Tibial nerve (tissue), 3 donors: ENCODE results near the gene ORMDL2.

ENCODE experiments used
- POLR2A ChIP-seq, 2 donors: fragments of 450-650 bp; IDR thresholded peaks; one replicate each; pipeline ENCODE4 v1.6.1; 2017; ENCODE audit warnings: antibody characterized with exemption in 2 of 2, mild to moderate bottlenecking in 2 of 2, moderate library complexity in 2 of 2
- TF ChIP-seq, protein P1 (sequence below), 5 experiments: fragments of 200-600 bp in 3 of 5; fragments of 450-650 bp in 2 of 5; sonication (generic) in 3 of 5; IDR thresholded peaks; one replicate each; pipeline ENCODE4 v1.5.1; 2016 to 2019; ENCODE audit warnings: antibody characterized with exemption in 5 of 5, mild to moderate bottlenecking in 3 of 5, moderate library complexity in 2 of 5

- TF ChIP-seq, protein P1, sequence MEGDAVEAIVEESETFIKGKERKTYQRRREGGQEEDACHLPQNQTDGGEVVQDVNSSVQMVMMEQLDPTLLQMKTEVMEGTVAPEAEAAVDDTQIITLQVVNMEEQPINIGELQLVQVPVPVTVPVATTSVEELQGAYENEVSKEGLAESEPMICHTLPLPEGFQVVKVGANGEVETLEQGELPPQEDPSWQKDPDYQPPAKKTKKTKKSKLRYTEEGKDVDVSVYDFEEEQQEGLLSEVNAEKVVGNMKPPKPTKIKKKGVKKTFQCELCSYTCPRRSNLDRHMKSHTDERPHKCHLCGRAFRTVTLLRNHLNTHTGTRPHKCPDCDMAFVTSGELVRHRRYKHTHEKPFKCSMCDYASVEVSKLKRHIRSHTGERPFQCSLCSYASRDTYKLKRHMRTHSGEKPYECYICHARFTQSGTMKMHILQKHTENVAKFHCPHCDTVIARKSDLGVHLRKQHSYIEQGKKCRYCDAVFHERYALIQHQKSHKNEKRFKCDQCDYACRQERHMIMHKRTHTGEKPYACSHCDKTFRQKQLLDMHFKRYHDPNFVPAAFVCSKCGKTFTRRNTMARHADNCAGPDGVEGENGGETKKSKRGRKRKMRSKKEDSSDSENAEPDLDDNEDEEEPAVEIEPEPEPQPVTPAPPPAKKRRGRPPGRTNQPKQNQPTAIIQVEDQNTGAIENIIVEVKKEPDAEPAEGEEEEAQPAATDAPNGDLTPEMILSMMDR (IDR thresholded peaks at IDR 0.05), result no peak
- no peak for TF ChIP-seq POLR2A (IDR thresholded peaks at IDR 0.05)
Observed at GRCh38 chr12:55828357-55828756, 10.5 kb downstream of the ORMDL2 start.
